Forelimb muscle (tissue), 1 donor: ENCODE data around the gene CGNL1. TPM values are rescaled to one million over a fixed set of nuclear protein-coding genes. Genes with fewer than 3 reads are reported as not detected.

Experiments used
- DNase-seq: peaks from one replicate; pipeline ENCODE4 v3.0.0-alpha.2; 2013; ENCODE audit warnings: low read depth
- polyA plus RNA-seq: library from polyadenylated mRNA; unstranded; fragments of 120-200 nt; gene quantifications from one replicate; pipeline ENCODE4 v1.2.1, GENCODE V29; 2013; ENCODE audit not compliant: insufficient read length

CGNL1 gene
- polyA plus RNA-seq, 1 donor: 8.3 TPM

DNA sequence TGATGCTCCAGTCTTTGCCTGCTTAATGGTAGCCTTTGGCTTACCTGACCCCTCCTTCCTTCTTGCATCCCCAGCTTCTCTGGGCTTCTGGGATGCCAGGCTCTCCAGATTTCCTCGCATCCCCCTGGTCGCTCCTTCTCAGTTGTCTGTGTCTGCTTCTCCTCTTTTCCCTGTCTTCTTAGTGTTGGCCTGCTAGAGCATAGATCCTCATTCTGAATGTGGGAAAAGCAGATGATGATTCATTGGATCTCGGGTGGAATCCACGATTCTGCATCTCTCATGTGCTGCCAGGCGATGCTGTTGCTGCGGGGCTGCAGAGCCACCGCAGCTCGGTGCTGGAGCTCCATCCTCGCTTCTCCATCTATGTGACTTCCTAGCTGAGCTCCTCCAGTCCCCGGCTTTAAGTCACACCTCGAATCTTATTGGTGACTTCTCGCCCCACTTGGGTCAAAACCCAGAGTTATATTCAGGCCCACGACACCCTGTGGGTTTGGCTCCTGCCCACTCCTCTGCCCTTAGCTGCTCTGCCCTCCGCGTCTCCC lies 47.4 kb downstream of the CGNL1 start:
- no peak for DNase-seq

DNA sequence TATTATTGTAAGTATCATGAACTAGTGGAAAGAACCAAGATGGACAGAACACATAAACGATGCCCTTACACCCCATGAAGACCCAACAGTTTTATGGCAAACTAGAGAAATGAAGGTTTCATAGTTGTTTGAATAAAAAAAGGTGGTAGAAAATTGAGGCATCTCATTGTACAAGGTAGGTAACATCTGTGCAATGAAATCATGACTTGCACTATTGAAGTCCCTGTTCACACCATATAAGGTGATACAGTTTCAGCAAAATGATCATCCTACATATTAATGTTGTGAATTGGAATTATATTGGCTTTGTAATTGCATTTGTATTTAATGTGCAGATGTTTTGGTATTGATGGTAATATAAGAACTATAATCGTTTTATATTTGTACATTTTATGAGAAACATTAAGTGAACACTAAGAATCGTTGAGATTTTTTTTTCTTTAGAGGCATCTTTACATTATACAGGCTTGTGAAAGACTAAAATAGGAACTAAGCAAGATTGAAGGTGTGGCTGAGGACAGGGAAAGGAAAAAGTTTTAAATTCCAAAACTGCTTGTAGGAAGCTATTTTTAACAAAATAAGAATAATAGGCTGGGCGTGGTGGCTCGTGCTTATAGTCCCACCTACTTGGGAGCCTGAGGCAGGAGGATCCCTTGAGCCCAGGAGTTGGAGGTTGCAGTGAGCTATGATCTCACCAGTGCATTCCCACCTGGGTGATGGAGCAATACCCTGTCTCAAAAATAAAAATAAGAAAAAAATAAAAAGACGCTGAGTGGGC lies 48.5 kb downstream of the CGNL1 start:
- DNase-seq: no peak

DNA sequence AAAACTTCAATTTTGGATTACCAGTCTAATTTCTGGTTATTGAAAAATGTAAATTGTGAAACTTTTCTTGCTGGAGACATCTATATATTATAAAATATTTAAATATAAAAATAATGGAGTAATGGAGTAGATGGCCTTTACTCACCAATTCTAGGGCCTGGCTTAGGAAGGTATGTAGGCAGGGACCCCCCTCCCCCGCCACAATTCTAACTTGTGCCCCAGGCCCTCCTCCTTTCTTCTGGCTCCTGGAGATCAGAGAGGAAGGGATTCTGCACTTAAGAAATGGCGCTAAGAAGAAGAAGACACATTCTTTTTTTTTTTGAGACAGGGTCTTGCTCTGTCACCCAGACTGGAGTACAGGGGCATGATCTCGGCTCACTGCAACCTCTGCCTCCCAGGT lies 49.5 kb downstream of the CGNL1 start:
- DNase-seq: no peak

DNA sequence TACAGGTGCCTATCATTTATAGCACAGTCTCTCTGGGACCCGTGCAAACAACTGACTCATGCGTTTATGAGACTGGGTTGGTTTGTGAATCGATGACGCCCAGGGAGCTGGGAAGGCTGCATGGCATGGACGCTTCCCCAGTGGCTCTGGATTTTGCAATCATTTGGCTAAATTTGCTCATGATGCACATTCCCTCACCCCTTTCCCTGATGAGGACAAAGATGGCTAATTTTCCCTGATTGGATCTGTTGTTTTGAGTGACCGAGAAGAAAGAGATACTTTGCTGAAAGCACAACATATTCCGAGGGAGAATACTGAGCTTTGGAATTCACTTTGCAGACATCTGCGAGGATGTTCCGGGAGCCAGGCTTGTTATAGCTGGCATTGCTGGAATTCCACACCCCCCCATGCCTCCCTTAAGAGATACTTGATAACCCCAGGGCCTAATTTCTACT lies 51.1 kb downstream of the CGNL1 start:
- no peak for DNase-seq

DNA sequence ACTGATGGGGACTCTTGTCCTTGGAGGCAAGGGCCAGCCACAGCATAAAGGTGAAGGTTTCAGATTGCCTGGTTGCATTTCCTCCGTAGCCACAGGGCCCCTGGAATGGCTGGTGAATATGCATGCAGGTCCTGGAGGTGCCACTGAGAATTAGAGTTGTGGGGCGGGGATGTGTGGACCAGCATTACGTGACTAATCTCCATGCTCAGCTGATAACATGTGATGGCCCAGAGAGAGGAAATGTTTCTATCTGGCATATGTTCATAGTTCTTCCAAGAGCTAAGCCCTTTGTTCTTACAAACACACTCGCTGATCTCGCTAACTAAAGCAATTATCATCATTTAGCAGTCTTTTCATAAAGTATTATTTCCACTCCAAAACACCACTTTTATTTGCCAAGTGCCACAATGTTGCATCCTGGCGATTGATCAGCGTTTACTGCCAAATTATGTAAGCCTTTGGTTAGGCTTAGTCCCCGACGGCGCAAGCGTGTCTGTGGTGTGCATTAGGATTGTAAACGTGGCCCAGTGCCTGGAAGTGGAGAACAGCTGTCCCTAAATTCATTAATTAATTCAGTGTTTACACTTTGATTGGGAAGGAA lies 55.9 kb downstream of the CGNL1 start:
- DNase-seq: no peak

DNA sequence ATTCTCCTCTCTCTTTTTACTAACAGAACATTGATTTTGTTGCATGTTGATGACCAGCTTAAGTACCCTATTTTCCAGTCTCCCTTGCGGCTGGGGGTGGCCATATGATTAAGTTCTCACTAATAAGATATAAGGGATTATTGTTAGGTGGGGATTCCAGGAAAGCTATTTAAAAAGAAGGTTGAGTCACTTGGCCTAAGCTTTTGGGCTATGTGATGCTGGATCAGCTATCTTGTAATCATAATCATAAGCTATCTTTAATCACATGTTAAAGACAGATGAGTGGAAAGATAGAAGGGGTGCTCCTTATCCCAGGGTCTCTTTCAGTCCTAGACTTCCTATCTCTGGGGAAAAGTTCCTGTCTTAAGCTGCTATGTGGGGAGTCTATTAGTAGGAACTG lies 59.9 kb downstream of the CGNL1 start:
- DNase-seq: no peak

DNA sequence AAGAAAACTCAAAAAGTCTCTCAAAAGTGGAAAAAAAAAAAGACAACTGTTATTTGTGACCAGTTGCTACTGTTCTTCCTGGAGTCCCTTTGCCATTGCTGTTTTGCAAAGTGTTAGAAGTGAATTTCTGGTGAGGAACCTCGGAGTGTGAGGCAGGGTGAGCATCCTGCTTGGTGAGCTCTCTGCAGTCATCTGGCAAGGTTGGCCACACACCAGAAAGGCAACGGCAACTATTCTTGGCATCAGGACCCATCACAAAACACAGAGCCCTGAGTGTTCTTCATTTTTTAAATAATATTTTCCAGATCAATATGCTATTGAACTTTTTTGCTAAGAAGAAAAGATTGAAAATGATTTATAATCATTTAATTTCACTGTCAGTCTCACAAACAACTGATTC lies 60.7 kb downstream of the CGNL1 start:
- DNase-seq: no peak

DNA sequence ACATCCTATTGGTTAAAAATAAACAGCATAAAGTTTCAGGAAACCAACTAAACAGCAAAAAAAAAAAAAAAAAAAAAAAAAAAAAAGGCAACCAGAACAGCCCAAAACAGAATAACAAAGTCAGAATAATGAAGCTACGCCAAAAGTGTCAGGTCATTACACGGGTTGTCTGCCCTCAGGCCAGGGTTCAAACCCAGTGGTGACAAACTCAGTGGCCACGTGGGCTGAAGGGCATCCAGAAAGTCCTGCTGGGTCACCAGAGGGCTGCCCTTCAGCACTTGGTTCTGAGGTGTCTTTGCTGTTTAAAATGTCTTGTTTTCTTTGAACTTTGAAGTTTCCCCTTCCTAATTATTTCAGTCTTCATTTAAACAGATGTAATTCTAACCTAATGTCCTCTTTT lies 61.3 kb downstream of the CGNL1 start:
- no peak for DNase-seq

DNA sequence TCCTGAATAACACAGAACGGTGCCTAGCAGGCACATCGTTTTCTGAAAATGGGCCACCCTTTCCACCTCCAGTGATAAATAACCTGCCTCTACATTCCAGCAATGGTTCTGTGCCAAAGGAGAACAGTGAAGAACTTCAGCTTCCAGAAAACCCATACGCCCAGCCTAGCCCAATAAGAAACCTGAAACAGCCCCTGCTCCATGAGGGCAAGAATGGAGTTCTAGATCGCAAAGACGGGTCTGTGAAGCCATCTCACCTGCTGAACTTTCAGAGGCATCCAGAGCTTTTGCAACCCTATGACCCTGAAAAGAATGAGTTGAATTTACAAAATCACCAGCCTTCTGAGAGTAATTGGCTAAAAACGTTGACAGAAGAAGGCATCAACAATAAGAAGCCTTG lies 61.9 kb downstream of the CGNL1 start:
- DNase-seq: no peak

DNA sequence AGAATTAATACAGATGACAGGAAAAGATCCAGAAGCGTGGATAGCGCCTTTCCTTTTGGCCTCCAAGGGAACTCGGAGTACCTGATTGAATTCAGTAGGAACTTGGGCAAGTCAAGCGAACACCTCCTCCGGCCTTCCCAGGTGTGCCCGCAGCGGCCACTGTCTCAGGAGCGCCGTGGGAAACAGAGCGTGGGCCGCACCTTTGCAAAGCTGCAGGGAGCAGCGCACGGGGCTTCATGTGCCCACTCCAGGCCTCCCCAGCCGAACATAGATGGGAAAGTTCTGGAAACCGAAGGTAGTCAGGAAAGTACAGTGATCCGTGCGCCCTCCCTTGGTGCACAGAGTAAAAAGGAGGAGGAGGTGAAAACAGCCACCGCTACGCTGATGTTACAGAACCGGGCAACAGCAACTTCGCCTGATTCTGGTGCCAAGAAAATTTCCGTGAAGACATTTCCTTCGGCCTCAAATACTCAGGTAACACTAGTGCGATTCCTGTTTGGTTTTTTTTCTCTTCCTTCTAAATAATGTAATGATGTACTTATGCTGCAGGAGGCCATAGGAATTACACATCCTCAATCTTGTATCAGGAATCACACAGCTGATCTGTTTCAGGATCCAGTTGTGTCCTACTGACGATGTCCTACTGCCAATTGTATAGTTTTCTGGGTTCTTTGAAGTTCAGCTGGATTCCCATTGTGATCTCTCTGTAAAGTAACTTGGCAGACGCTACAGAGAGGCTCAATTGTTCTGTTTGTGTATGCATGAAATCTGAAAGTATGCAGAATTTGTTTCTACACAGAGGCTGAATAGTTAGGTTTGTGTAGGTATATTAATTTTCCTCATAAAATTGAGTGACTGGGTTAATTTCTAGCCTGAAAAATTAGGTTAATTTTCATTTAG lies 63.1 kb downstream of the CGNL1 start:
- DNase-seq: no peak

DNA sequence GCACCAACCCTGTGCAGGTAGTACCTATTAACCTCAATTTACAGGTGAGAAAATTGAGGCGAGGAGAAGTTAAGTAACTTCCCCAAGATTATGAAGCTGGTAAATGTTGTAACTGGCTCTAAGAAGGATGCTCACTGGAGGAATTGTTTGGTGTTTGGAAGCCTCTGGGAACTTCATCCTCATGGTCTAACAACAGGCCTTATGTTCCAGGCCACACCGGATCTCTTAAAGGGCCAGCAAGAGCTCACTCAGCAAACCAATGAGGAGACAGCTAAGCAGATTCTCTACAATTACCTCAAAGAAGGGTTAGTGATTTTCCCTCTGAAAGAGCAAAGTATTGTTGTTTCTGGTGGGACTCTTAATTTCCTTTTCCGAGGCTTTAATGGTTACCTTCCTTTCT lies 63.9 kb downstream of the CGNL1 start:
- DNase-seq: no peak

DNA sequence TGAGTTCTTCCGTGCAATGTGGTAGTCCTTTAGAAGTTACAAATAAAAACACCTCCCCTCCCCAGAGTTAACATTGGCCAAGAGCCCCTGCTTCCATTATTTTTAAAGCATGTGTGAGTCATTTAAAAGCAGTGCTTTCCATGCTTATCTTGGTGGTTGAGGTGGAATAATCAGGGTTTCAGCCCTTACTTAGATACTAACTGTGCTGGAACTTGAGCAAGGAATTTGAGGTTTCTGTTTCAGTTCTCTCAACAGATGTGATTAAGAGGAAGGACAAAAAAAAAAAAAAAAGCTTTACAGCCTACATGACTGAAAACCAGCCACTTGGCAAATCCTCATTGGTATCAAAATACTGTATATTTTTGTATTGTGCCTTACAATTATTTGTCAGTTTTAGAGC lies 64.5 kb downstream of the CGNL1 start:
- DNase-seq: no peak

DNA sequence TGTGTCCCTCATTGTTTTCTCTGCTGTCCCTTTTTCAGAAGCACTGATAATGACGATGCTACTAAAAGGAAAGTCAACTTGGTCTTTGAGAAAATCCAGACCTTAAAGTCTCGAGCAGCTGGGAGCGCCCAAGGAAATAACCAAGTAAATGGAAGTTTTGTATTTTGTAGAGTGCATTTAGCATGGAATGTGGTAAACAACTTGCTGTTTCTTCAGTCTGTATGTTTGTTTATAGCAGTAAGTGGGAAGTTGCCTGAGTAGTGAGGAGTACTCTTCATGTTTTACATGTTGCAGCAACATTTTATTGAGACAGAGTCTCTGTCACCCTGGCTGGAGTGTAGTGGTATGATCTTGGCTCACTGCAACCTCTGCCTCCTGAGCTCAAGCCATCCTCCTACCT lies 66.0 kb downstream of the CGNL1 start:
- DNase-seq: no peak

DNA sequence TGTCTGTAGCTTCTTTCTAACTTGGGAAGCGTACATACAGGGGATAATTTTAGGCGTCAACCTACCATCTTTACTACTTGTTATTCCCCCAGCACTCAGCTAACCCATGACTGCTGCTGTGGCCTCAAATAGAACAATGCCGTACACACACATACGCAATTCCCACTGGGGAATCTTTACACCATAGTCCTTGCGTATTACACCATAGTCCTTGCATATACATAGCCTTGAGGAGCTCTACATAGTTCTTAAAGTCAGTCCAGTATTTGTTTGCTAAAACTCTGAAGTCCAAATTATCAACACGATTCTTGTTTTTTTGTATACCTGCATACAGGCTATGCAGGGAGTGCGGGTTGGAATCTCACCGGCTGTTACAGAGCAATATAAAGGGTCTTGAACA lies 67.2 kb downstream of the CGNL1 start:
- no peak for DNase-seq

DNA sequence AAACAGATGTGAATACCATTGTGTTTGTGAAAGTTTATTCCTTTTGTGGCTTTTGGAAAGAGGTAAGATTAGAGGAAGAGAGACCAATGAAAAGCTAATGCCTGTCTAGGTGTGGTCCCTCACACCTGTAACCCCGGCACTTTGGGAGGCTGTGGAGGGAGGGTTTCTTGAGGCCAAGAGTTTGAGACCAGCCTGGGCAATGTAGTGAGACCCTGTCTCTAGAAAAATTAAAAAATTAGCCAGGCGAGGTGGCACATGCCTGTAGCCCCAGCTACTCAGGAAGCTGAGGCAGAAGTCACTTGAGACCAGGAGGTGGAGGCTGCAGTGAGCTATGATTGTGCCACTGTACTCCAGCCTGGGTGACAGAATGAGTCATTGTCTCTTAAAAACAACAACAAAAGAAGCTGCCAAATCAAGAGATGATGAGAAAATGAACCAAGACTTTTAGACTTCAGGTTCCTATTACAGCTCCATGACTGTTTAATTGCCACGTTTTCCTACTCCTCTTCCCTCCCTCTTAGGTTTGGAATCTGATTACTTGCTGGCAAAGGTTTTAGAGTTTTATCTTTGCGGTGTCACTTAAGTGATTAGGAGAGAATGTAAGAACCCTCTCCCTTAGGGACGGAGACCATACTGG lies 68.7 kb downstream of the CGNL1 start:
- no peak for DNase-seq

DNA sequence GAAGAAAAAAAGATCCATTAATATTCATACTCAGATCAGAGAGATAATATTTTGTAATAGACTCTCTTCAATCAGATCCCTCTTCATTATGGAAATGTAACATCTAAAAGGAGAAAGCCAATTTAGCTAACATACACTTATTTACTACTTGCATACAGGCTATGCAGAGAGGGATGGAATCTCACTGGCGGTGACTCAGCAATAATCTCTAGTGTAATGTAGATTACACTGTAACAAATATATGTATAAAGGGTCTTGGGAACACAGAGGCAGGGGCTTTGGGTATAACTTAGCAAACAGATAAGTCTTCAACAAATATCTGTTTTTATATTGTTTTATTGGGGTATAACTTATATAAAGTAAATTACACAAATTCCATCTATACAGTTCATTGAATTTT lies 69.6 kb downstream of the CGNL1 start:
- DNase-seq: no peak

DNA sequence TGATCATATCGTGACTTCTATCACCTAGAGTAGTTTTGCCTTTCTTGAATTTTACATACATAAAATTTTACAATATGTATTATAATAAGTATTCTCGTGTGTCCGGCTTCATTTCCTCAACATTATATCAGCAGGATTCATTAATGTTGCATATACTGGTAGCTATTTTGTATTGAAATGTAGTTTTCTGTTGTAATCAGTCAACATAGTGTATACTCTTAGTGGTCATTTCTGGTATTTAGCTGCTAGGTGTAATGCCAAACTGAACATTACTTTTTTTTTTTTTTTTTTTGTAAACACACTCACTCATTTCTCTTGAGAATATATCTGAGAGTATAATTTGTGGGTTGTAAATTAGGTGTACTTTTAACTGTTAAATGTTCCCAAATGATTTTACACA lies 70.1 kb downstream of the CGNL1 start:
- no peak for DNase-seq

DNA sequence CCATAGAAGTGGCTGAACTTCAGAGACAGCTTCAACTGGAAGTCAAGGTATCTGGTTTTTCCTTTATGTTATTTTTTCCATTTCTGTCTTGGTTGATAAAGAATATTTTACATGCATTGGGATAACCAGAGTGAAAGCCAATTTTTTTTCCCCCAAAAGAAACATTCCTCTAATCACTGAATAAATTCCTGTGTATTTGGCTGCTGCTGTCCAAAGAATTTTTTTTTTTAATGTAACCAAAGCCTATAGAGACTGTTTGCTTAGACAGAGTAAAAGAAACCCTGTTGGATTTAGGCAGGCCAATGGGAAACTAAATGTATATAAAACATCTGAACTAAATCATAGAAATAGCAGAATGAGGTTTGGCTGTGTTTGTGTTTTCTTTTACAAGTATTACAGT lies 75.2 kb downstream of the CGNL1 start:
- DNase-seq: no peak

DNA sequence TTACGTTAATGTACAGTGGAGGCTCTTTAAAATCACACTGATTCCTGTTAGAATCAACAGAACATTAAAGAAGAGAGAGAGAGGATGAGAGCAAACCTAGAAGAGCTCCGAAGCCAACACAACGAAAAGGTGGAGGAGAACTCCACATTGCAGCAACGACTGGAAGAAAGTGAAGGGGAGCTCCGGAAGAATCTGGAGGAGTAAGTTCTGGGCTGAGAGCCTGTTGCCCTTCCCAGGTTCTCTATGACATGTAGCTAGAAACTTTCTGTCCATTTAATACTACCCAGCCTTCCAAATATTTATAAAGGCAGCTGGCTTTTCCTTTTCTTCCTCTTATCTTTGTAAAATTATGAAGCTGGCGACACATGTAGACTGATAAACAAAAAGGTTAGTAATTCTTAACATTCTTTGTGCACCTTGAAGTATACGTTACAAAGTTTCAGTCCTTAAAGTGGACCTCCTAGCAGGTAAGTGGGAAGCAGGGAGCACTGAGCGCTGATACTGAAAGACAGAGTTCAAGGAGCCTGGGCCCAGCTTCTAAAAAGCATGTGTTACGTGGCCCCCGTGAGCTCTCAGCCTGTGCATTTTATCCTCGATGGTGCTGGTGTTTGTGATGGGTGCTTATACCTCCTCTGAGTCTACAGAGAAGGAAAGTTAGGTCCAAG lies 75.9 kb downstream of the CGNL1 start:
- no peak for DNase-seq

DNA sequence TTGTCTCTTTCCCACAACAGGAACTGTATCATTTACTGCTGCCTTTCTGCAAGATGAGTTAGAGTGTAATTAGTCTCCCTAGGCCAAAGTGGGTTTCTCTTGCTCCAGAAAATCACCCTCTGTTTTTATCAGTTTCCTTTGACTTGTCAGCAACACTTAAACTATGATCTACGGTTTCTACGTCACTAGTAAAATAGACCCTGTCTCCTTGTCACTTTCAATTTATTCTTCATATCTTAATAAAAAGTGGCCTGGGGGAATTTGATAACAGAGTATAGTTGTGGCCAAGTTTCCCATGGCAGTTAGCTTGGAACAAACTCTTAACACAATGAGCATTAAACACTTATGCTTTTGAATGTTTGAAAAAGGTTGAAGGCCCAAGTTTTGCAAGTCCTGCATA lies 79.6 kb downstream of the CGNL1 start:
- no peak for DNase-seq

DNA sequence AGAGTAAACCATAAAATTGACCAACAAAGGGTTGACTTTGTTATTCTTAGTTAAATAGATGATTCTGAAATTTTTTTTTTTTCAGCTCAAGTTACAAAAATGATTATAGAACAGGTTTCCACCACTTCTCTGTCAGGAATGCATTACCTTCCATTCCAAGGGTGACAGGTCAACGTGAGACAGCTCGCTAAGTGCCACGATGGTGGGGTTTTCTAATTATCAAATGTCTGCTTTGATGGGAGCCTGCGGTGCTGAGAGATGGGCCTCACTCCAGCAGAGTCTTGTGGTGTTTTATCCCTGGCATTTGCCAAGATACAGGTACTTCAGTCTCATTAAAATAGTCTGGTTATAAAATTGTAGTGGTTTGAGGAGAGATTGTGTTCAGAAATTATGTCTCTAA lies 80.3 kb downstream of the CGNL1 start:
- DNase-seq: no peak
